SK-N-SH treated with all-trans-retinoic acid at 6 μM for 48 hours (cell line): ENCODE data around the gene PXDC1.

ENCODE experiments used
- ATAC-seq: fragments of 200-7000 bp; cut with Tn5 transposase; 3 replicates; pipeline ENCODE4 v1.9.1; 2020; ENCODE audit warnings: mild to moderate bottlenecking, moderate library complexity
- ARNTL ChIP-seq: fragments of 450-650 bp; formaldehyde crosslinking; IDR thresholded peaks from 2 replicates; pipeline ENCODE4 v1.5.0; 2020; ENCODE audit warnings: low read depth, mild to moderate bottlenecking, moderate library complexity, borderline replicate concordance
- BACH2 ChIP-seq: fragments of 250-450 bp; sonication (Bioruptor Pico); IDR thresholded peaks from 2 replicates; pipeline ENCODE4 v1.9.0; 2021; ENCODE audit warnings: mild to moderate bottlenecking, borderline replicate concordance
- CSDC2 ChIP-seq: fragments of 250-450 bp; sonication (Bioruptor Pico); IDR thresholded peaks from 2 replicates; pipeline ENCODE4 v1.5.0; 2020; ENCODE audit warnings: mild to moderate bottlenecking, moderate library complexity
- ESRRG ChIP-seq: fragments of 250-450 bp; sonication (Bioruptor Pico); IDR thresholded peaks from 2 replicates; pipeline ENCODE4 v1.6.1; 2021; ENCODE audit warnings: mild to moderate bottlenecking
- GLIS3 ChIP-seq: fragments of 250-450 bp; sonication (Bioruptor Pico); IDR thresholded peaks from 2 replicates; pipeline ENCODE4 v1.5.0; 2020; ENCODE audit warnings: mild to moderate bottlenecking, moderate library complexity
- ISL1 ChIP-seq: fragments of 250-450 bp; sonication (Bioruptor Pico); IDR thresholded peaks from 2 replicates; pipeline ENCODE4 v2.1.2; 2022; ENCODE audit warnings: mild to moderate bottlenecking, moderate library complexity
- OSR1 ChIP-seq: fragments of 250-450 bp; sonication (Bioruptor Pico); IDR thresholded peaks from 2 replicates; pipeline ENCODE4 v1.8.0; 2022; ENCODE audit warnings: moderate library complexity, mild to moderate bottlenecking, inconsistent platforms
- PPARA ChIP-seq: fragments of 250-450 bp; sonication (Bioruptor Pico); IDR thresholded peaks from 2 replicates; pipeline ENCODE4 v1.5.0; 2020; ENCODE audit warnings: mild to moderate bottlenecking, borderline replicate concordance
- RARB ChIP-seq: fragments of 250-450 bp; sonication (Bioruptor Pico); IDR thresholded peaks from 2 replicates; pipeline ENCODE4 v1.8.0; 2021; ENCODE audit warnings: mild to moderate bottlenecking, moderate library complexity
- SNAI2 ChIP-seq: fragments of 250-450 bp; sonication (Bioruptor Pico); IDR thresholded peaks from 2 replicates; pipeline ENCODE4 v1.5.0; 2020; ENCODE audit warnings: mild to moderate bottlenecking, moderate library complexity
- TCF4 ChIP-seq: fragments of 250-450 bp; sonication (Bioruptor Pico); IDR thresholded peaks from 2 replicates; pipeline ENCODE4 v1.8.0; 2021; ENCODE audit warnings: mild to moderate bottlenecking, moderate library complexity, borderline replicate concordance
- TOX ChIP-seq: fragments of 250-450 bp; sonication (Bioruptor Pico); IDR thresholded peaks from 2 replicates; pipeline ENCODE4 v1.8.0; 2021; ENCODE audit warnings: mild to moderate bottlenecking, moderate library complexity, borderline replicate concordance
- ZC3H10 ChIP-seq: fragments of 250-450 bp; sonication (Bioruptor Pico); IDR thresholded peaks from 2 replicates; pipeline ENCODE4 v1.5.1; 2021; ENCODE audit warnings: mild to moderate bottlenecking, moderate library complexity
- ZFP3 ChIP-seq: fragments of 250-450 bp; sonication (Bioruptor Pico); IDR thresholded peaks from 2 replicates; pipeline ENCODE4 v1.5.0; 2020; ENCODE audit warnings: mild to moderate bottlenecking, moderate library complexity
- ZFP30 ChIP-seq: fragments of 450-650 bp; formaldehyde crosslinking; IDR thresholded peaks from 2 replicates; pipeline ENCODE4 v1.5.0; 2022; ENCODE audit warnings: mild to moderate bottlenecking, moderate library complexity
- ZNF565 ChIP-seq: fragments of 450-650 bp; formaldehyde crosslinking; conservative IDR thresholded peaks from 2 replicates; pipeline ENCODE4 v1.5.0; 2020; ENCODE audit warnings: low read depth, mild to moderate bottlenecking, moderate library complexity
- ZNF70 ChIP-seq: fragments of 450-650 bp; formaldehyde crosslinking; IDR thresholded peaks from 2 replicates; pipeline ENCODE4 v1.5.0; 2020; ENCODE audit warnings: mild to moderate bottlenecking, moderate library complexity
- ZNF8 ChIP-seq: fragments of 450-650 bp; formaldehyde crosslinking; IDR thresholded peaks from 2 replicates; pipeline ENCODE4 v1.5.0; 2020; ENCODE audit warnings: mild to moderate bottlenecking, moderate library complexity
- TF ChIP-seq, protein P1 (sequence below): fragments of 250-450 bp; sonication (Bioruptor Pico); IDR thresholded peaks from 2 replicates; pipeline ENCODE4 v1.5.1; 2020; ENCODE audit warnings: low read depth, mild to moderate bottlenecking, moderate library complexity
- TF ChIP-seq, protein P2 (sequence below): fragments of 250-450 bp; sonication (Bioruptor Pico); IDR thresholded peaks from 2 replicates; pipeline ENCODE4 v1.8.0; 2020; ENCODE audit warnings: mild to moderate bottlenecking, moderate library complexity, borderline replicate concordance
- TF ChIP-seq, protein P3 (sequence below): fragments of 250-450 bp; sonication (Bioruptor Pico); IDR thresholded peaks from 2 replicates; pipeline ENCODE4 v1.5.0; 2020; ENCODE audit warnings: mild to moderate bottlenecking, moderate library complexity
- TF ChIP-seq, protein P4 (sequence below): fragments of 250-450 bp; sonication (Bioruptor Pico); IDR thresholded peaks from 2 replicates; pipeline ENCODE4 v1.5.1; 2021; ENCODE audit warnings: mild to moderate bottlenecking, moderate library complexity
- TF ChIP-seq, protein P5 (sequence below): fragments of 250-450 bp; sonication (Bioruptor Pico); IDR thresholded peaks from 2 replicates; pipeline ENCODE4 v1.8.0; 2021; ENCODE audit warnings: low read depth, mild to moderate bottlenecking, moderate library complexity, borderline replicate concordance

The PXDC1 gene

DNA sequence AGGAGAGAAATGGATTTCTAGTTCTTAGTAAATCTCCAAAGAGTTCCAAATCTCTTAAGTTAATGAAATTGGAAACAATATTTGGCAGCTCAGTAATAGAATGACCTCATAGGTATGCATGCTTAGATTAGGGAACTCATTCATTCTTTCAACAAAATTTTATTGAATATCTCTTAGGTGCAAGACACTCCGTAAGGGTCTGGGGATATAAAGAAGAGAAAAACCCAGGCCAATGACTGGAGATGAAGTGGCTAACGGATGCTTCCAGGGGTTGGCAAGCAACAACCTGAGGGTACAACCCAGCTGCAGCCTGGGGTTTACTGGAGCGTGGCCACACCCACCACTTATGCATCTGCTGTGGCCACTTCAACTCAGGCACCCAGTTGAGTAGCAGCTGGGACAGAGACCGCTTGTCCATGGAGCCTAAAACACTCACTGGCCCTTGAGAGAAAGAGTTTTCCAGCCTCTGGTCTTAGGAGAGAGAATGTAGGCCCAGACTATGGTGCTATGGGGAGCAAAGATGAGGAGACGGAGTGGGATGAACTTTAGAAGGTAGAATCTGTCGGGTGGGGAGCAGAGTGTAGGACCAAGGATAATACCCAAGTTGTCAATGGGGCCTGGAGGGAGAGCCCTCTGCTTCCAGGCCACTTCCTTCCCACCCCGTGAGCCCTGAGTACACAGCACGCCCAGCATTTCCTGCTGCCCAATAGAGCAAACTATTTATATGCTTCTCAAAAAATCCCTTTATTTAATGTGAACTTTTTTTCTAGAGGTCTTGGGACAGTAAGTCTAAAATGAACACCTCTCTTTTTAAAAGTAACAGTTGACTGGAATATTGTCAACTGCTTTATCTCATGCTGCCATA is 46.8 kb upstream of the PXDC1 start:
- TF ChIP-seq ZNF8 (no peak), TOX (CRISPR knock-in tag) (no peak), ISL1 (CRISPR knock-in tag) (peak; percentile 62; the same call in 1 of the 2 replicates), ARNTL (CRISPR knock-in tag) (no peak), ZFP30 (CRISPR knock-in tag) (no peak)
- TF ChIP-seq, protein P1, sequence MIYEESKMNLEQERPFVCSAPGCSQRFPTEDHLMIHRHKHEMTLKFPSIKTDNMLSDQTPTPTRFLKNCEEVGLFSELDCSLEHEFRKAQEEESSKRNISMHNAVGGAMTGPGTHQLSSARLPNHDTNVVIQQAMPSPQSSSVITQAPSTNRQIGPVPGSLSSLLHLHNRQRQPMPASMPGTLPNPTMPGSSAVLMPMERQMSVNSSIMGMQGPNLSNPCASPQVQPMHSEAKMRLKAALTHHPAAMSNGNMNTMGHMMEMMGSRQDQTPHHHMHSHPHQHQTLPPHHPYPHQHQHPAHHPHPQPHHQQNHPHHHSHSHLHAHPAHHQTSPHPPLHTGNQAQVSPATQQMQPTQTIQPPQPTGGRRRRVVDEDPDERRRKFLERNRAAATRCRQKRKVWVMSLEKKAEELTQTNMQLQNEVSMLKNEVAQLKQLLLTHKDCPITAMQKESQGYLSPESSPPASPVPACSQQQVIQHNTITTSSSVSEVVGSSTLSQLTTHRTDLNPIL (CRISPR knock-in tag) = no peak; the same call in 1 of the 2 replicates
- TF ChIP-seq, protein P2, sequence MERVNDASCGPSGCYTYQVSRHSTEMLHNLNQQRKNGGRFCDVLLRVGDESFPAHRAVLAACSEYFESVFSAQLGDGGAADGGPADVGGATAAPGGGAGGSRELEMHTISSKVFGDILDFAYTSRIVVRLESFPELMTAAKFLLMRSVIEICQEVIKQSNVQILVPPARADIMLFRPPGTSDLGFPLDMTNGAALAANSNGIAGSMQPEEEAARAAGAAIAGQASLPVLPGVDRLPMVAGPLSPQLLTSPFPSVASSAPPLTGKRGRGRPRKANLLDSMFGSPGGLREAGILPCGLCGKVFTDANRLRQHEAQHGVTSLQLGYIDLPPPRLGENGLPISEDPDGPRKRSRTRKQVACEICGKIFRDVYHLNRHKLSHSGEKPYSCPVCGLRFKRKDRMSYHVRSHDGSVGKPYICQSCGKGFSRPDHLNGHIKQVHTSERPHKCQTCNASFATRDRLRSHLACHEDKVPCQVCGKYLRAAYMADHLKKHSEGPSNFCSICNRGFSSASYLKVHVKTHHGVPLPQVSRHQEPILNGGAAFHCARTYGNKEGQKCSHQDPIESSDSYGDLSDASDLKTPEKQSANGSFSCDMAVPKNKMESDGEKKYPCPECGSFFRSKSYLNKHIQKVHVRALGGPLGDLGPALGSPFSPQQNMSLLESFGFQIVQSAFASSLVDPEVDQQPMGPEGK (CRISPR knock-in tag) = no peak

DNA sequence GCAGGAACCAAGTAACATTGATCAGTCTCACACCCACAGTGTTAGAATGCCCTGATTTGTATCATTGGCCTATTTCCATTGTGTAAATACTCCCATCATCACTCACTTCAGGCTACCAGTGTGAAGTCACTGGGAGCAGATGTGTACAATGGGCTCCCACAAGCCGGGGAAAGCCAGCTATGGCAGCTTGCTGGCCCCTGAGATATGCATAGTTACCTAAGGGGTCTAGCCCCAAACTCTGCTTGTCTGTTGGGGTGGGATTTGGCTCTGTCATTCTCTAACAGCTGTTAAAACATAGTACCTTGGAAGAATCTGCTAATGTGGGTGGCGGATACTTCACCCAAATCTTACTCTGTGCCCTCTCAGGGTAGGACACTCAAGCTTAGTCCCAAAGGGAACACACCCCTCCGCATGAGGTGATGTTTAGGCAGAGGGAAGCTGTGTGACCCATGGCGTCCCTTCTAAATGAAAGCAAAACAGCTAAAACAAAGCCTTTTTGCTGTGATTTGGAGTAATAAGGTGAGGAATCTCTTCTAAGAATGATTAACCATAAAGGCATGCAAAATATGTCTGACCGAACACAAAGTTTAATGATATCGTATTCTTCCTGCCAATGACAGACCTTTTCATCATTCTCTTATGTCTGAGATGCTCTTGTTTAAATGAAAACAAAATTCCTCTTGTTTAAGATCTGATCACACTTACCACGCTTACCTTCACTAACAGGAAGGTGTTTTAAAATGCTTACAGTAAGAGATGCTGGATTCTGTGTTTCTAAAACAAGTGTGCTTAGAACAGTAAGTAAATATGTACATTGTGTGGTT is 45.9 kb upstream of the PXDC1 start:
- peak; percentile 88 for ATAC-seq
- TF ChIP-seq ARNTL (CRISPR knock-in tag) (no peak), BACH2 (no peak), OSR1 (CRISPR knock-in tag) (no peak), SNAI2 (no peak), ISL1 (CRISPR knock-in tag) (peak; percentile 67), TOX (CRISPR knock-in tag) (no peak), ZNF70 (no peak), CSDC2 (CRISPR knock-in tag) (peak; percentile 84), ZFP30 (CRISPR knock-in tag) (no peak), ZNF565 (no peak), ZC3H10 (no peak), GLIS3 (CRISPR knock-in tag) (no peak), TCF4 (CRISPR knock-in tag) (no peak), ZFP3 (no peak), ZNF8 (no peak), RARB (no peak), ESRRG (CRISPR knock-in tag) (0 out of 2 replicates have a peak, but pooled peaks have one; percentile 10), PPARA (CRISPR knock-in tag) (no peak)
- TF ChIP-seq, protein P1 (CRISPR knock-in tag) = no peak
- TF ChIP-seq, protein P3, sequence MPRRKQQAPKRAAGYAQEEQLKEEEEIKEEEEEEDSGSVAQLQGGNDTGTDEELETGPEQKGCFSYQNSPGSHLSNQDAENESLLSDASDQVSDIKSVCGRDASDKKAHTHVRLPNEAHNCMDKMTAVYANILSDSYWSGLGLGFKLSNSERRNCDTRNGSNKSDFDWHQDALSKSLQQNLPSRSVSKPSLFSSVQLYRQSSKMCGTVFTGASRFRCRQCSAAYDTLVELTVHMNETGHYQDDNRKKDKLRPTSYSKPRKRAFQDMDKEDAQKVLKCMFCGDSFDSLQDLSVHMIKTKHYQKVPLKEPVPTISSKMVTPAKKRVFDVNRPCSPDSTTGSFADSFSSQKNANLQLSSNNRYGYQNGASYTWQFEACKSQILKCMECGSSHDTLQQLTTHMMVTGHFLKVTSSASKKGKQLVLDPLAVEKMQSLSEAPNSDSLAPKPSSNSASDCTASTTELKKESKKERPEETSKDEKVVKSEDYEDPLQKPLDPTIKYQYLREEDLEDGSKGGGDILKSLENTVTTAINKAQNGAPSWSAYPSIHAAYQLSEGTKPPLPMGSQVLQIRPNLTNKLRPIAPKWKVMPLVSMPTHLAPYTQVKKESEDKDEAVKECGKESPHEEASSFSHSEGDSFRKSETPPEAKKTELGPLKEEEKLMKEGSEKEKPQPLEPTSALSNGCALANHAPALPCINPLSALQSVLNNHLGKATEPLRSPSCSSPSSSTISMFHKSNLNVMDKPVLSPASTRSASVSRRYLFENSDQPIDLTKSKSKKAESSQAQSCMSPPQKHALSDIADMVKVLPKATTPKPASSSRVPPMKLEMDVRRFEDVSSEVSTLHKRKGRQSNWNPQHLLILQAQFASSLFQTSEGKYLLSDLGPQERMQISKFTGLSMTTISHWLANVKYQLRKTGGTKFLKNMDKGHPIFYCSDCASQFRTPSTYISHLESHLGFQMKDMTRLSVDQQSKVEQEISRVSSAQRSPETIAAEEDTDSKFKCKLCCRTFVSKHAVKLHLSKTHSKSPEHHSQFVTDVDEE (CRISPR knock-in tag) = no peak
- TF ChIP-seq, protein P2 (CRISPR knock-in tag) = no peak
- TF ChIP-seq, protein P4, sequence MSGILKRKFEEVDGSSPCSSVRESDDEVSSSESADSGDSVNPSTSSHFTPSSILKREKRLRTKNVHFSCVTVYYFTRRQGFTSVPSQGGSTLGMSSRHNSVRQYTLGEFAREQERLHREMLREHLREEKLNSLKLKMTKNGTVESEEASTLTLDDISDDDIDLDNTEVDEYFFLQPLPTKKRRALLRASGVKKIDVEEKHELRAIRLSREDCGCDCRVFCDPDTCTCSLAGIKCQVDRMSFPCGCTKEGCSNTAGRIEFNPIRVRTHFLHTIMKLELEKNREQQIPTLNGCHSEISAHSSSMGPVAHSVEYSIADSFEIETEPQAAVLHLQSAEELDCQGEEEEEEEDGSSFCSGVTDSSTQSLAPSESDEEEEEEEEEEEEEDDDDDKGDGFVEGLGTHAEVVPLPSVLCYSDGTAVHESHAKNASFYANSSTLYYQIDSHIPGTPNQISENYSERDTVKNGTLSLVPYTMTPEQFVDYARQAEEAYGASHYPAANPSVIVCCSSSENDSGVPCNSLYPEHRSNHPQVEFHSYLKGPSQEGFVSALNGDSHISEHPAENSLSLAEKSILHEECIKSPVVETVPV (CRISPR knock-in tag) = no peak; the same call in 1 of the 2 replicates
- TF ChIP-seq, protein P5, sequence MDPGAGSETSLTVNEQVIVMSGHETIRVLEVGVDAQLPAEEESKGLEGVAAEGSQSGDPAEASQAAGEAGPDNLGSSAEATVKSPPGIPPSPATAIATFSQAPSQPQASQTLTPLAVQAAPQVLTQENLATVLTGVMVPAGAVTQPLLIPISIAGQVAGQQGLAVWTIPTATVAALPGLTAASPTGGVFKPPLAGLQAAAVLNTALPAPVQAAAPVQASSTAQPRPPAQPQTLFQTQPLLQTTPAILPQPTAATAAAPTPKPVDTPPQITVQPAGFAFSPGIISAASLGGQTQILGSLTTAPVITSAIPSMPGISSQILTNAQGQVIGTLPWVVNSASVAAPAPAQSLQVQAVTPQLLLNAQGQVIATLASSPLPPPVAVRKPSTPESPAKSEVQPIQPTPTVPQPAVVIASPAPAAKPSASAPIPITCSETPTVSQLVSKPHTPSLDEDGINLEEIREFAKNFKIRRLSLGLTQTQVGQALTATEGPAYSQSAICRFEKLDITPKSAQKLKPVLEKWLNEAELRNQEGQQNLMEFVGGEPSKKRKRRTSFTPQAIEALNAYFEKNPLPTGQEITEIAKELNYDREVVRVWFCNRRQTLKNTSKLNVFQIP (CRISPR knock-in tag) = no peak

More for the DNA sequence above, 46.8 kb upstream of the PXDC1 start:
- peak; percentile 35 for ATAC-seq
